Measurements from ENCODE around the gene LCN15.

LCN15 gene

DNA sequence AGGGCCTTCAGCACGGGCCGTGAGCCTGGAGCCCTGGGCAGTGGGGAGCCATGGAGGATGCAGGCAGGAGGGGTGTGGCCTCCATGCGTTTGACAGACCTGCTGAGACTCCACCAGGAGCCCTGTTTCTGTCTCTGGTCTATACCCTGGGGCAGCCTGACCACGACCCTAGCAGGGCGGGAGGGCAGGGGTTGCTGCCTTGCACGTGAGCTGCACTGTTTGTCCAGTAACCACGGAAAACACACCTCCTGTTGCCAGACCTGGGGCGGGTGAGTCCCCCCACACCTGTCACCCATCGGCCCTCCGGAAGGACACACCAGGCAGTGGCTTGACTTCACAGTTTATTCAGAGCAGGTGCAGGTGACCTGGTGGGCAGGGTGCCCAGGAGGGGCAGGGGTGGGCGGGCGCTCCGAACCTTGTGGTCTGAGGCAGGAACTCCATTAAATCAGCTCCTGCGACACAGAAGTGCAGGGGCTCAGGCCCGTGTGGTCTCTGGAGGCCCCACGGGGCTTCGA, 10.2 kb downstream of the LCN15 start:
- FAIRE-seq: no peak

DNA sequence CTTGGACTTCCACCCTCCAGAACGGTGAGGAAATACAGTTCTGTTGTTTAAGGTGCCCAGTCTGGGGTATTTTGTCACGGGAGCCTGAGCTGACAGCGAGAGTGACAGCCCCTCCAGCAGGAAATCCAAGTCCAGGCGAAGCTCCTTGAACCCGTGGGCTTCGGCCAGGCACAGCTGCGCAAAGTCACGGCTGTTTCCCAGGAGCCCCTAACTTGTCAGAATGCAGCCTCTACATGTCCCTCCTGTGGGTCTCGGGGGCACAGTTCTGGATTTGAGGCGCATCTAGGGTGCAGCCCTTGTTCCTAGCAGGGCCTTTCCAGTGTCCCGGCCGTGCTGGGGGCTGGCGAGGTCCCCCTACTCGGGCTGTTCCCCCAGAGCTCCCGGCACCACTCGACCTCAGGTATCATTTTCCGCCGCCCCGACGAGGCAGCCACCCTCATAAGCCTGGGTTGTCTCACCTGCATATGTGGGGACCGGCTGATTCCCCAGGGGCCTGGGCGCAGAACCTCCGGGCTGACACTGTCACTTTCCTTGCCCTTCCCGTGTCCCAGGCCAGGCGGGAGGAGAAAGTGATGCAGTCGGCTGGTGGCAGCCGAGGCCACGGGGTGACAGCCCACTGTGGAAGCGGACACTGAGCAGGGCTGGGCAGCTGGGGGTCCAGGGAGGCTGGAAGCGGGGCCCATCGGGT, 10.8 kb downstream of the LCN15 start:
- FAIRE-seq: no peak

DNA sequence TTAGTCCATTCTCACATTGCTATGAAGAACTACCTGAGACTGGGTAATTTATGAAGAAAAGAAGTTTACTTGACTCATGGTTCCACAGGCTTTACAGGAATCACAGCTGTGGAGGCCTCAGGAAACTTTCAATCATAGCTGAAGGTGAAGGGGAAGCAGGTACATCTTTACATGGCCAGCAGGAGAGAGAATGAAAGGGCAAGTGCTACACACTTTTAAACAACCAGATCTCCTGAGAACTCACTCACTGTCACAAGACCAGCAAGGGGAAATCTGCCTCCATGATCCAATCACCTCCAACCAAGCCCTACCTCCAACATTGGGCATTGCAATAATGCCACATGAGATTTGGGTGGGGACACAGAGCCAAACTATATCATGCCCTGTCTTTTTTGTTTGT, 12.5 kb downstream of the LCN15 start:
- no peak for FAIRE-seq

DNA sequence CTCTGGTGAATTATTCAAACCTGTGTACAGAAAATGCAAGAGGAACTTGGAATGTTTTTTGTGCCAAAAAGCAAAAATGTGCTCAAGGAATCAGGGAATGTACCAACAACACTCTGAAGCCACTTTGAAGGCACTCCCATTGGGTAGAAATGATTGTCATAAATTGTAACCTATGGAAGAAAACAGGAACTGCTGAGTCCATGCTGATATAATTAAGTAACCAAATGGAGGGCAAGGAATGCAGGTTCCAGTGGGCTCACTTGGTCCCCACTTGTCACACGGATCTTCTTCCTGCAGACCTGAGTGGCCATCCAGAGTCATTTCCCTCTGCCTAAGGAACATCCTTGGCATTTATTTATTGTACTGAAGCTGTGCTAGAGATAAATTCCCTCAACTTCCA, 13.1 kb downstream of the LCN15 start:
- no peak for FAIRE-seq

DNA sequence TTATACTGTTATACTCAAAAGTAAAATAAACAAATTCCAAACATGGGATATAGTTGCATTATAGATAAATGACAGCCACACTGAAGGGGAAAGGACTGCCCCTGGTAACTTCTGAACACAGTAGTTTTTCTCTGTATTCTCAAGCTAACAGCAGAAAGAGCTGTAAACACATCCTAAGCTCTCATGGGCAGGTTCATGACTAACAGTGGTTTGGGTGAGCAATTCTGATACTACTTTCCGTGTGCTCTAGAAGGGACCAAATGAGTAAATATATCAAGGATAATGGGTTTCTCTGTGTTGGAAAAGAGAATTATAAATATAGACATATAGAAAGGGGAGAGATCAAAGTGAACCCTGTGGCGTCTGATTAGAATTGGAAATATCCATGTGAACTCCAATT, 13.8 kb downstream of the LCN15 start:
- FAIRE-seq: no peak

DNA sequence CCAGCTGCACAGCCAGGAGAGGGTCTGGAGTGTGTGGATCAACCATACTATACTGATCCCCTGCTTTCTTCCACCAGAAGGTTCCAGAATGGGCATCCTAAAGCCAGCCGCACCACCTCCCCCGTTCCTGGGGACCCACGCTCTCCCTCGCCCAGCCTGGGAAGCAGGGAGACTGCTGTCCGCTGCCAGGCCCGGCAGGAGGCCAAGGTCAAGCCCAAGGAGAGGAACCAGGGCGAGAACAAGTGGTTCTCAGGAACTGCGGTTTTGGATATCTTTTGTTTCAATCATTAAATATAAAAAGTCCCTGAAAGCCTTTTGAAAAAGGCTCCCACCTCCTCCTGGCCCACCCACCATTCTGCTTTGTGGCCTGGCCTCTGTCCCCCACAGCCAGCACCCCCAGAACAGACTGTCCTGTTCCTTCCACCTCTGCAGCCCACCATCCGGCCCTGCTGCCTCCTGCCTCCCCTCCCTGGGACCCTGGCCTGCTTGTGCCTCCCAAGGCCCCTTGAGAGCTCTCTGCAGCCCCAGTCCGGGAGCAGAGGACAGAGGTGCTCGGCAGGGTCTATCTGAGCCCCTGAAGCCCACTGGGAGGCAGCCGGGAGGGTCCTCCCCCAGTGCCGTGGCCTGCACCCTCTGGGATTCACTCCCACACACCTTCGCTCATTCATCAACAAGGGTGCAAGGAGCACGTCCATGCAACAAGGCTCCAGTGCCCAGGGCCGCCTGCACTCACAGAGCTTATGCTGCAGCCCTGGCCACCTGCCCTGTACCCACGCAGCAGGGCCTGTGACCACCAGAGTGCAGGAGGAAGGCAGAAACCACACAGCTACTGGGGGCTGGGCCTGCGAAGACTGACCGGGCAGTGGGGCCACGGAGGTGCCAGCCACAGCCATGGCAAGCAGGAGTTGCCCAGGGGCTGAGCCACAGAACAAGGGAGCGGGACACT, 15.4 kb downstream of the LCN15 start:
- no peak for FAIRE-seq

DNA sequence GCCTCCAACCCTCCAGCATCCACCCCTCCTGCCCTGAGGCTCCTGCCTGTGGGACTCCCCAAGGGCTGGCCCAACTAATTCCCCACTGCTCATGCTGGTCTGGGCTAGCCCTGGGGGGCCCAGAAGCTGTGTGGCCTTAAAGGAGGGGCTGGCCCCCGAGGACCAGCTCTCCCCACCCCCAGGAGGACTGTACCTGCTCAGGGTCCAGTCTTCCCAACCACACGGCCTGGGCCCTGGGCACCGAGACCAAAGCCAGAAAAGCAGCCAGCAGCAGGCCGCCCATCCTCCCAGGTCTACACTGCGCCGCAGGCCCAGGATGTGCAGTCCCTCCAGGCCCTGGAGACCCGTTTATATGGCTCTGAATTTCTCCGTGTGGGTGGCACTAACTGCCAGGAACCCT, 16.1 kb downstream of the LCN15 start, which contains the start of gene LCN6:
Gene LCN6 (minus strand): TSS at position 325 of the 400 bp plus-strand sequence. CDS start 42 bp downstream, at position 283.
- FAIRE-seq: no peak

DNA sequence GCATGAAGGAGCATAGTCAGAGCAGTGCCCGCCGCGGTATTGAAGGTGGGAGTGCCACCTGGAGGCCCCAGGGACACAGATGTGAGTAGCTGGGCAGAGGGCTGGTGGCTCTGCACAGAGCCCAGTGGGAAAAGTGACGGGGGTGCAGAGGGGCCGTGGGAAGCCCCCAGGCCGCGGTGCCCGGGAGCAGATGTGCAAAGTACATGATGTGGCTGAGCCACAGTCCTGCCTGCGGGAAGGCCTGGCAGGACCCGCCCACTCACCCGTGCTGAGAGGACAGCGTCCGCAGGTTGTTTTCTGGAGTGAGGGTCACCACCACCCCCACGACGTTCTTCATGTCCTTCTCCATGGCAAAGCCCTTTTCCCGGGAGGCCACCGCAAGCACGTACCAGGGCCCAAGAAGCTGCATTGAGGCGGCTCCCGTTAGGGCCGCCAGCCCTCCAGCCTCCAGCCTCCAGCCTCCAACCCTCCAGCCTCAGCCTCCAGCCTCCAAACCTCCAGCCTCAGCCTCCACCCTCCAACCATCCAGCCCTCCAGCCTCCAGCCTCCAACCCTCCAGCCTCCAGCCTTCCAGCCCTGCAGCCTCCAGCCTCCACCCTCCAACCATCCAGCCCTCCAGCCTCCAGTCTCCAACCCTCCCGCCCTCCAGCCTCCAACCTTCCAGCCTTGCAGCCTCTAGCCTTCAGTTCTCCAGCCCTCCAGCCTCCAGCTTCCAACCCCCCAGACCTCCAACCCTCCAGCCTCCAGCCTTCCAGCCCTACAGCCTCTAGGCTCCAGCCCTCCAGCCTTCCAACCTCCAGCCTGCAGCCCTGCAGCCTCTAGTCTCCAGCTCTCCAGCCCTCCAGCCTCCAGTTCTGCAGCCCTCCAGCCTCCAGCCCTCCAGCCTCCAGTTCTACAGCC, 16.9 kb downstream of the LCN15 start:
- FAIRE-seq: no peak

DNA sequence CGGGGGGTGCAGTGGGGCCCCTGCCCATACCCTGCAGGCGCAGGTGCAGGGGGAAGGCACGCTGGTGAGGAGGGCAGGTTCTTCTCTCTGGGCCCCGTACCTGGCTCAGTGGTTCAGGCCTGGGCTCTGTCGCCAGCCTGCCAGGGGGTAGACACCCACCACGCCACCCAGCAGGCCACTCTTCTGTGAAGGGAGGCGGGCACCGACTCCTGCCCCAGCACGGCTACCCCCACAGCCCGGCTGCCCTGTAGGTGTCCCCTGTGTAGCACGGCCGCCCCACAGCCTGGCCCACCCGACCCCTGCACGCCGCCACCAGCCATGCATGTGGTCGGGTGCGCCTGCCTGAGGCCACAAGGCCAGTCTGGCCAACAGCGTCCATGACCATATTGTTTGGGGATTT, 17.7 kb downstream of the LCN15 start:
- no peak for FAIRE-seq

DNA sequence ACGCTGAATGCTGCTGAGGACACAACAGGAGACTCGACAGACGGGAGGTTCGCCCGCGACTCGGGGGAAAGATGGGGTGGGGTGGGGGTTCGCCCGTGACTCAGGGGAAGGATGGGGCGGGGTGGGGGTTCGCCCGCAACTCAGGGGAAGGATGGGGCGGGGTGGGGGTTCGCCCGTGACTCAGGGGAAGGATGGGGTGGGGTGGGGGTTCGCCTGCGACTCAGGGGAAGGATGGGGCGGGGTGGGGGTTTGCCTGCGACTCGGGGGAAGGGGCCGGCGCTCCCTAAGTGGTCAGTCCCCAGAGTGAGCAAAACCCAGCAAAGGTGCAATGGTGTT, 18.2 kb downstream of the LCN15 start:
- no peak for FAIRE-seq

DNA sequence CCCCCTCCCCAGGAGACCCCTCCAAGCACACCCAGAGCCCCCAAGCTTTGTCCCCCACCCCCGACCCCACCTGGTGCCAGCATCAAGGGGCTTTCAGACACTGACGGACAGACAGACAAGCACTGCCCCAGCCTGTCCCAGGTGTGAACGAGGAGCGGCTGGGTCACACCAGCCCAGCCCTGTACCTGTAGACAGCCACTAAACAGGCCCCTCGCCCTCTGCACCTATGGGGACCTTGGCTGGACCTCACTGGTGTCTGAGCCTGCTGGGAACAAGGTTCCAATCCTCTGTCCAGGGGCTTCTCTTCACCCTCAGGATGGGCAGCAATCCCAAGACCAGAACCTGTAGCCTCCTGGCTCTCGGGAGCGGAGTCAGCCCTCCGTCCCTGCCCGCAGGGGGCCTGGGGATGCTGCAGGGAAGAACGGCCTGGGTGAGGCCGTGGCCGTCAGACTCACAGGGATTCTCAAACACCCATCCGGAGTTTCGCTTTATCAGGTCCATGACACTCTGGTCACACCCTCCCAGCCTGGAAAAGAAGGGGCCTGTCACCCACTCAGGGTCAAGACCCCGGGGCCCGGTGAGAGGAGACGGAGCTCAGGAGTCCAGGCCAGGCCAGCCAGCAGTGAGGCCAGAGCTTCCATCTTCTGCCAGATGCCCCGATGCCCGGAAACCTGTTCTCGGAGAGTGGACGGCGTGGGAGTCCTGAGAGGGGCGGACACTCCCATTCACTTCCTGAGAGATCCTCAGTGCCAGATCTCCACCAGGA, 18.7 kb downstream of the LCN15 start:
- FAIRE-seq: no peak

DNA sequence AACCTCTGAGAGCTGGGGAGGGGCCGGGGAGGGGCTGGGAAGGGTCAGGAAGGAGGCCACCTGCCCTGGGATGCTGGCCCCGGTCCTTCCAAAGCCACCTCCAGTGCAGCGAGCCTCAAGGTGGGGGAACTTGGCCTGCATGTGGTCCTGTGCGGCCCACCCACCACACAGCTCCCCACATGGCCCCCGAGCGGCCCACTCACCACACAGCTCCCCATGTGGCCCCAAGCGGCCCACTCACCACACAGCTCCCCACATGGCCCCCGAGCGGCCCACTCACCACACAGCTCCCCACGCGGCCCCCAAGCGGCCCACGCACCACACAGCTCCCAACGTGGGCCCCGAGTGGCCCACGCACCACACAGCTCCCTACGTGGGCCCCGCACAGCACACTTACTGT, 19.5 kb downstream of the LCN15 start:
- FAIRE-seq: no peak

DNA sequence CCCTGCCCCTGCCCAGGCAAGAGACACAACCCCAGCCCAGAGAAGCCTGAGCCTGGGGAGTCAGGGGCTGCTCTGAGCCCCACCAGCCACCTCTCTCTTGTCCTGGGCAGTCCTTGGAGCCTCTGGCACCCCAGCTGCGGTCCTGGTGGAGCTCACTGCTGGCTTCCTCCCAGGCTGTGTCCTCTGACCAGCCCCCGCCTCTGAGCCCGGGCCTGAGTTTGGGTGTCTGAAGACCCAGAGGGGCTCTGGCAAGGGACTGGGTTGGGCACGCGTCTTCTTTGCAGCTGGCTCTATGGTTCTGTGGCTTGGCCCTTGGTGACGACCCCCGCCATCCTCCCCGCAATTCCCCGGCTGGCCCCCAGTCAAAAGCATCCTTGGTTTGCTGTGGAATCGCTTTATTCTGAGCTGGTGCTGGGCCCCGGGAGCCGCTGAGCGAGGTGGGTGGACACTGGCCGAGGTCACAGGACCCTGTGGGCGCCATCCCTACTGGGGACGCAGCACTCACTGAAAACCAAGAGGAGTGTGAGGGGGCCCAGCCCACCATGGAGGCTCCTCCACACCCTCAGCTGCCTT, 20.6 kb downstream of the LCN15 start:
- no peak for FAIRE-seq

DNA sequence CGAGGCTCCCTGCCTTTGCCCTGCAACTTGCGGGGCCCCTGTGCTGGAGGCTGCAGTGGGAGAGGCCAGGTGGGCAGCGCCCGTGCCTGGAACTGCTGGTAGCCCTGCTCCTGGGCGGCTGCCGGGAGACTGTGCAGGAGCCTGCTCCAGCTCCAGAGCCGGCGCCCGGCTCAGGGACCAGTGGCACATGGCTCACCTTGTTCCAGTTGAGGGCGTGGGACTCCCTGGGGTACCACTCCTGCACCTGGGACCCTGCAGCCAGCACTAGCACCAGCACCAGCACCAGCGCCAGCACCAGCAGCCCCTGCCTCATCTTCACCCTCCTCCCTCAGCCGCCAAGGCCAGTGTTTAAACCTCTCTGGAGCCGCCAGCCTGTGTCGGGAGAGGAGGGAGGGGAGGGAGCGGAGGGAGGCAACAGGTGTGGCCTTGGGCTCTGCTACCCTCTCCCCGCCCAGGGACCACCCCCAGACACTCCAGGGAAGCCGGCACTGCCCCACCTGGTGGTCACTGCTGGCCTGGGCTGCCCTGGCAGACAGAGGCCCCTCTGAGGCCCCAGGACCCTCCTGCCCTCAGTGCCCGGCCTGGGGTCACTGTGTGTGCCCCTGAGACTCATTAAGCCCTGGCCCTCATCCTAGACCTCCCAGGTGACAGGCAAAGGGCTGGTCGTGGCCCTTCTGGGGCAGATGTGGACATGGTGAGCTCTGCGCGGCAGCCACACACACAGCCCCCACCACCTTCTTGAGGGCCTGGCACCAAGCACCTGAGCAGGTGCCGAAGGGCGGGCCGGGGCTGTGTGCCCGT, 21.5 kb downstream of the LCN15 start, which contains the start of gene LCN10:
Gene LCN10 (minus strand): TSS at position 350 of the 801 bp plus-strand sequence. CDS start 37 bp downstream, at position 313.
- FAIRE-seq: no peak

DNA sequence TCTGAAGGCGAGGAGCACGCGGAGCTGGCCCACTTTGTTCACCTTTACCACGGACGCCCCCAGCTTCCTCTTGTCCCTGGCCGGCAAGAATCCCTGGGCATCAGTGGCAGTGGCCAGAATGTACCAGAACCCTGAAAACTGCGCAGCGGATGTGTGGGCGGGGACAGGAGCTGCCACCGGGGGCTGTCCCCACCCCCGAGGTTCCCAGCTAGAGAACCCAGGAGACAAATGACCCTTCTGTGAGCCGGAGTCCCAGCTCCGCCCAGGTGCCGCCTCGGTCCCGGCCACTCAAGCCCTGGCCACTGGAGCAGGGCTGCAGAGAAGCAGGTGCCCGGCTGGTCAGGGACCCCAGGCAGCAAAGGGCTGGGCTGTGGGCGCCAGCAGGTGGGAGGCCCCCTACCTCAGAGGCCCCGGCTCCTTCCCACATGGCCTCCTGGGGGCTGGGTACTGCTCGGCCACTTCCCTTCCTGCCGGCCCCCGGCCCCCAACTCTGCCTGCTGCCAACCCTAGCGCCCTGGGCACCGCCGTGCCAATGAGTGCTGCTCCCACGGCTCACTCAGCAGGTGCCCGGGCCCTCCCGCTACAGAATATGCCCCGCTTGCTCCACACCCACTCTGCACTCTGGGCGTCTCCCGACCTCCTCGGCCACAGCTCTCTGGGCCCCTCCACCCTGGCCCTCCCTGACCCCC, 22.3 kb downstream of the LCN15 start:
- no peak for FAIRE-seq

DNA sequence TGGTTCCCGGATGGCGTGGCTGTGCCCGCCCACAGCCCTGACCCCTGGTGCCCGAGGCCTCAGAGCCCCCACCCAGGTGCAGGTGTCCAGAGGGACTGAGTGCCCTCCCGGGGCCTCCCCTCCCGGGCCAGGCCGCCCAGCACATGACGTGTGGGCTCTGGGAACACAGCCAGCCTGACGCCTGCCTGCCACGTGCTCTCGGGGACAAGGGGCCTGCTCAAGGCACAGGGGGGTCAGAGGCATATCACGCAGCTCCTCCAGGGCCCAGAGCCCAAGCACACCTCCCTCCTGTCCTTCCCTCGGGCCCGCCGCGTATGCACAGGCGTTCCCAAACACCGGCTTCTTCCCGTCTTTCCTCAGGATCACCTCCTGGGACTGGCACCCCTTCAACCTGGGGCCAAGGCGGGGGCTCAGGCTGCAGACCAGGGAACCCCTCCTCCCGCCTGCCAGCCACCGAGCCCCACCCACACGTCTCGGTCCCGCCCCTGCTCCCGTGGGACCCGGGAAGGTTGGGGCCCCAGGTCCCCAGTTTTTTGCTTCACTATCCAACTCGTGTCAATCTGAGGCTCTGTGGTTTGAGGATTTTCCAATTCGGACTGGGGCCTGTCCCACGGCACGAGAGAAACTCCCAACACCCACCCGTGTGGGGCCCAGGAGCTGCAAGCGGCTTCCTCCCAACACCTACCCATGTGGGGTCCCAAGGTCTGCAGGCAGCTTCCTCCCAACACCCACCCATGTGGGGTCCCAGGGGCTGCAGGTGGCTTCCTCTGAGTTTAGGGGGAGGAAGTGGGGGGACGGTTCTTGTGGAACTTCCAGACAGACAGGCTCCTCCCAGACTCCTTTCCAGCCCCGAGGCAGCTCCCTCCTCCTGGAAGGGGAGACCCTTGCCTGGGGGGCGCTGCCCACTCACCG, 23.1 kb downstream of the LCN15 start:
- FAIRE-seq: no peak

DNA sequence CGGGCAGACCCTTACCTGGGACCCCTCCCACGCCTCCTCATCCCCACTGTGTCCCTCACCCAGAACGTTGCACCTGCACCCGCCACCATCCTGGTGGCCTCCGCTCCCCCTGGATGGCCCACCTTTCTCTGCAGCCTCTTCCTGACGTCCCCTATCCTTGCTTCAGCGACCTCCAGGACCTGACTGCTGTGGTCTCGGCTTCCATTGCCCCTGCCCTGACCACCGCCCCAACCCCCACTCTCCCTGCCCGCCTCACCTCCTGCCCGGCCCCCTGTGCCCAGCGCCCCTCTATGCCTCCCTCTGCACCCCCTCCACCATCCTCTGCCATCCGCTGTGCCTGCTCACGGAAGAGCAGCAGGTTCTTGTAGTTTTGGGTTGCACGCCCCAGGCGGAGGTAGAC, 23.8 kb downstream of the LCN15 start:
- FAIRE-seq: no peak

DNA sequence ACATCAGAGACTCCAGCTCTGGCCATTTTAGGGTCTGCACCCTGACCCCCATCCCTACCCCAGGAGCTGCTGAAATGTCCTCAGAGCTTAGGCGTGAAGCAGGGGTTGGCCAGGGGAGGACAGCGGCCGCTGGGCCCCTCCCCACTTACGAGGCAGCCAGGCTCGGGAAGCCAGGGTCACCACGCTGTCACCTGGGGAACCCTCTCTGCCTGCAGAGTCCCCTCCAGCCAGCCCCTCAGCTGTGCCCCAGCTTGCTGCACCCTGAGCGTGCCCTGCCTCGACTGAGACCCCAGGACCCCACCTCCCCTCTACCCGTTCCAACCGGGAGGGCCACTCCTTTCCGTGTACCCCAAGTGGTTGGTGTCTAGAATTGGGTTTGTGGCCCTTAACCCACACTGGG, 24.2 kb downstream of the LCN15 start:
- no peak for FAIRE-seq

DNA sequence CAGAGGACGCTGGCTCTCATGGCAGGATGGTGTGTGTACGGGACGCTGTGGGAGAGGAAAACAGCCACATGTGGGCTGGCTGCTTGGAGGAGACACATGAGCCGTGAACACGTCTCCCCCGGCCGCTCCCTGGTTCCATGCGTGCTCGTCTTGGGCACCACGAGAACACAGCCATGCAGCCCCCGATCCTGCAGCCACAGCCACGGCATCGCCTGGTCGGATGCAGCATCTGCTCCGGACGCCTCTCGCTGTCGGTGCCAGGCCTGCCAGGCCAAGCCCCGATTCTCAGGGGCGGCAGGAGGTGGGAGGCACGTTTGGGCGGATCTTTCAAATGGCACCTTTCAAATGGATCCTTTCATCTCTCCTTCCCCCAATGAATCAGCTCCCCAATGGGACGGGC, 24.8 kb downstream of the LCN15 start:
- FAIRE-seq: no peak
